DMS53 treated with DMSO at 0.1 percent for 48 hours (cell line): ENCODE results near the gene CACNG4.

Experiments
- DNase-seq: peaks from one replicate; lab custom pipeline; 2025; ENCODE audit not compliant: unreplicated experiment; lab: John Stamatoyannopoulos, UW

Gene CACNG4

GRCh38 chr17:66963909-66964771 is at the start of gene CACNG4:
Gene CACNG4 (plus strand): TSS chr17:66964707. CDS start chr17:66964912, 205 bp downstream.
- no peak for DNase-seq

DNA sequence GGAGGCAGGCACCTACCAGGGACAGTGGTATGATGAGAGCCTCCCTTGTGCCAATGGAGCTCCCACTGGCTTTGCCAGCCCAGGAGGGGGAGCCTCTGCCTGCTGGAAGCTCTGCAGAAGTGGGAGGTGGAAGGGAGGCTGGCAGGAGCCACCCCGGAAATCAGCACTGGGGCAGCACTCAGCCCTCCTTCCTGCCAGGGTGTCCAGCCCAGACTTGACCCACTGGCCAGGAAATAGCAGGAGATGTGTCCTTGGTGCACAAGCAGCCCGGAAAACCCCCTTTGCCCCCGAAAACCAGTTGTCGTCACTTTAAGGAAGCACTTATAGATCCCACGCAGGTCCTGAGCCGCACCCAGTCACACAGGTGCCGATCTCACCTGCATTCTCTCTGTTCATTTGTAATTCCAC is 49.3 kb upstream of the CACNG4 start:
- DNase-seq: no peak

DNA sequence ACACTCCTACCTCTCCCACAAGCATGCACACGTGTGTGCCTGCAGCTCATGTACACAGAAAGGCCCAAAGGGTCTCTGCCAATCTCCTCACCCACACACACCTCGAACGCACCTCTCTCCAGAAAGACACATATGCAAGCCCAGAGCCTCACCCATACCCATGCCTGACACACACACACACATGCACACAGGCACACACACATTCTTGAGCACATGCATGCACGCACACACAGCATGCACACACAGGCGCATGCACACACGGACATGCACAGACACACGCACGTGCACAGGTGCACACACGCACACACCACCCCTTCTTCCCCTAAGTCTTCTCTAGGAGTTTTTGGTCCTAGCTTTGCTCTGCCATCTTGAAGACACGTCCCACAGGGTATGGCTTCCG is 48.7 kb upstream of the CACNG4 start:
- no peak for DNase-seq

- no peak for DNase-seq
Observed at GRCh38 chr17:66916946-66917345, 47.6 kb upstream of the CACNG4 start.

GRCh38 chr17:66918896-66919295 is 45.6 kb upstream of the CACNG4 start:
- DNase-seq: no peak

- no peak for DNase-seq
Observed at GRCh38 chr17:66920435-66920834, 44.1 kb upstream of the CACNG4 start.

GRCh38 chr17:66920950-66921349 is 43.6 kb upstream of the CACNG4 start:
- no peak for DNase-seq

DNA sequence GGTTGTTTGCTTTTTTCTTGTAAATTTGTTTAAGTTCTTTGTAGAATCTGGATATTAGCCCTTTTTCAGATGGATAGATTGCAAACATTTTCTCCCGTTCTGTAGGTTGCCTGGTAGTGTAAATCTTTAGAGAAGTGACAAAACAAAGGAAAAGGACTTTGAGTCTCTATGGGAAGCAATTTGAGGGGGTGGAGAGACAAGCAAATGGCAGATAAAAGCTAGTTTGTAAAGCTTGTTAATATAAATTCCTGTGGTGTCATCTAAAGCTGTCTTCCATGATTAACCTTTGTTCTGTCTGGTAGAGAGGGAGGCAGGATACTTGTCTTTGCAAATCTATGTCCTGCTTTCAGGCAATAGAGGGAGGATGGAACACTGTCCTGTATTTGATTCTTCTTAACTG is 40.6 kb upstream of the CACNG4 start:
- no peak for DNase-seq

- DNase-seq: no peak
Observed at GRCh38 chr17:66925811-66926500, 38.6 kb upstream of the CACNG4 start.

DNA sequence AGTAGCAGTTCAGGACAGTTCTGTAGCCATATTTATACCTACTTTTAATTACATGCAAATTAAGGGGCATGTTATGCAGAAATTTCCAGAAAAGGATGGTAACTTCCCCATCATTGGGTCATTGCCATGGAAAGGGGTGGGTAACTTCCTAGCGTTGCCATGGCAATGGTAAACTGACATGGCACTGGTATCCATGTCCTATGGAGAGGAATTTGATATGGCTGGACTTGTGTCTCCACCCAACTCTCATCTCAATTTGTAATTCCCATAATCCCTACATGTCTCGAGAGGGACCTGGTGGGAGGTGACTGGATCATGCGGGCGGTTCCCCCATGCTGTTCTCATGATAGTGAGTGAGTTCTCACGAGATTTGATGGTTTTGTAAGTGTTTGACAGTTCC is 35.6 kb upstream of the CACNG4 start:
- DNase-seq: no peak

- no peak for DNase-seq
Observed at GRCh38 chr17:66929591-66929990, 34.9 kb upstream of the CACNG4 start.

DNA sequence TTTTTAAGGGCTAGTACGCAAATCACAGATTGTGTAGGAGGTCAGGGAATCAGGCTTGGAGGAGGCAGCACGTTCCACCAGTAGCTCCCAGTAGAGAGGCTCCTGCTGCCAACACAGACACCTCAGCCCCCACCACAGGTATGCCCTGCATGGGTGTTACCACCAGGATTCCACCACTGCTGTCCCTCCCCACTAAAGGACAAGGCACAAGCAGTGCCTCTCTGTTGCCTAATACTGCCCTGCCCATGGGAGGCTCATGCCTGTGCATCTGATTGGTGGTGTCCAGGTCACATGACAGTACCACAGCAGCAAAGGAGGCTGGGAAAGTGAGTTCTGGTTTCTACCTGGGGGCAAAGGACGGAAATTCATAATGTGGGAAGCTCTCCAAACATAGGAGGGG is 33.6 kb upstream of the CACNG4 start:
- DNase-seq: no peak

- DNase-seq: no peak
Observed at GRCh38 chr17:66932311-66932710, 32.2 kb upstream of the CACNG4 start.

- DNase-seq: no peak
Observed at GRCh38 chr17:66934040-66934439, 30.5 kb upstream of the CACNG4 start.

DNA sequence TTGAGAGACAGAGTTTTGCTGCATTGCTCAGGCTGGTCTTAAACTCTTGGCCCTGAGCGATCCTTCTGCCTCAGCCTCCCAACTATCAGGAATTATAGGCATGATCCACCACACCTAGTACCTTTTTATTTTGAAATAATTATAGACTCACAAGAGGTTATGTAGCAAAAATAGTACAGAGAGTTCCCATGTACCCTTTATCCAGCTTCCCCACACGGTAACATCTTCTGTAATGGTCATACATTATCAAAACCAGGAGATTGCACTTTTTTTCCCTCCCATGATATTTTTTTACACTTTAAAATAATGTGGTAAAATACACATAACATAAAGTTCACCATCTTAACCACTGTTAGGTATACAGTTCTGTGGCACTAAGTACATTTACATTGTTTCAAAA is 28.8 kb upstream of the CACNG4 start:
- no peak for DNase-seq

- no peak for DNase-seq
Observed at GRCh38 chr17:66938656-66939055, 25.9 kb upstream of the CACNG4 start.

GRCh38 chr17:66939461-66940114 is 24.9 kb upstream of the CACNG4 start:
- no peak for DNase-seq

GRCh38 chr17:66941249-66941648 is 23.3 kb upstream of the CACNG4 start:
- DNase-seq: no peak

DNA sequence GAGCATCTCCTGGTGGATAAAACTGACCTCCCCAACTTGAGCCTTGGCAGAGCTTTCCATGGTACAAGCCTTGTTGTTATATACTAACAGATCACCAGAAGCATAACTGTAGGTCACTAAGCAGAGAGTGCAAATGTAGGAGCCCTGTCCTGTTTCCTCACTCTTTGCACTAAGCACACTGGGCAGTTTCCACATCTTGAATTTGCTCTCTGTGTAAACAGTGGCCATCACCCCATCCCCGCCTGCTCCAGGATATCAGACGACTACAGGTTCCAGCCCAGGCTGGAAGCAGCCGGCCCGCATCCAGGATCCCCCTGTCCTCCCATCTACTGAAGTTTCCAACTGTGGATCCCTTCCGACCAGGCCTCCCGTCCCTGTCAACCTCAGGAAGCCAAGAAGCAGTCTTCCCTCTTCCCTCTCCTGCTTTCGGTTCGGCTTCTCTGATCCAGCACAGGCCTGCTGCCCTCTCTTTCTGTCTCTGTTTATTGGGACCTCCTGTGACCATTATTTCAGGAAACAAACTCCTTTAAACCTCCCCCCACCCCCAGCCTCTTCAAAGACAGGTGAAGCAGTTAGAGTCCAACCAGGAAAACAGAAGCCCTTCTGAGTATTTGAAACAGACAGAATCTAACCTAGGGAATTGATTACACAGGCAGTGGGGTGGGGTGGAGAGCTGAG is 22.6 kb upstream of the CACNG4 start:
- DNase-seq: no peak

DNA sequence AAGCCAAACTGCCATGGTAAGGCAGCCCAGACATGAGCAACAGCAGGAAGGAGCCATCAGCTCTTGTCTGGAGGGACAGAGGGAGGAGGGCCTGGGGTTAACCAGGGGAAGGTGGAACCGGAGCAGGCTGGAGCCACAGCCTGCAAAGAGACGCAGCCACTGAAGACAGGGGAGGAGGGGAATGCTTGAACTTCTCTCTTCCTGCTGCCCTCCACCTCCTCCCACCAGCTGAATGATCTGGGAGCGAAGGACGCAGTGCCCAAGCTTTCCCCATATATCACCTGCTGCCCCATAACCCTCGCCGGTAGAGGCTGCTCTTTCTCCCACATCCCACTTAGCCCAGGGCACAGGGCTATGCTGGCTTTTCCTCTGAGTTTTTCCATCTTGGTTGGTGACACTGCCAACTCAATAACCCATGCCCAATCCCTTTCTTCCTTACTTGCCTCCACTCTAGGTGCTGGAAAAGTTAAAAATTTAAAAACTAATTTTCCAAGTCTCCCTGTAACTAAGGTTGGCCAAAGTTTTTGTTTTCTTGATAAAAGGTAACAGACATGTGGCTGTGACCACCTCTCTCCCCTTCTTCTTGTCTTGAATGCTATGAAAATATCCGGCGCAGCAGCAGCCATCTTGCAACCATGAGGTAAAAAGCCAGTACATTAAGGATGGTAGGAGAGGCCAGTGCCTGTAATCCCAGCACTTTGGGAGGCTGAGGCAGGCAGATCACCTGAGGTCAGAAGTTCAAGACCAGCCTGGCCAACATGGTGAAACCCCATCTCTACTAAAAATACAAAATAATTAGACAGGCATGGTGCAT is 21.8 kb upstream of the CACNG4 start:
- DNase-seq: no peak

GRCh38 chr17:66943484-66943883 is 21.0 kb upstream of the CACNG4 start:
- no peak for DNase-seq
